Muscle layer of duodenum (tissue), 2 donors: ENCODE data around the gene ODAD4.
"Not testable (repeated sequence)": the region's sequence is repeated elsewhere in the genome, so short reads cannot be mapped to it uniquely, and the experiment has no call there.

Experiments
- H3K27ac ChIP-seq: one replicate; pipeline ENCODE4 v1.7.0; 2013; ENCODE audit warnings: mild to moderate bottlenecking, low read length
- H3K27me3 ChIP-seq: one replicate; pipeline ENCODE4 v1.7.0; 2013; ENCODE audit warnings: low read depth, mild to moderate bottlenecking, control low read depth, low read length
- H3K36me3 ChIP-seq, 2 donors: one replicate each; pipeline ENCODE4 v1.7.0; 2013; ENCODE audit warnings: low read length in 2 of 2, control low read depth in 1 of 2, mild to moderate bottlenecking in 1 of 2; ENCODE audit not compliant: insufficient read depth in 2 of 2, control insufficient read depth in 1 of 2
- H3K4me1 ChIP-seq, 2 donors: one replicate each; pipeline ENCODE4 v1.7.0; 2013; ENCODE audit warnings: low read length in 2 of 2, mild to moderate bottlenecking in 2 of 2, control low read depth in 1 of 2, moderate library complexity in 1 of 2; ENCODE audit not compliant: insufficient read depth in 2 of 2, control insufficient read depth in 1 of 2
- H3K4me3 ChIP-seq, 2 donors: one replicate each; pipeline ENCODE4 v1.7.0; 2013; ENCODE audit warnings: low read length in 2 of 2, low read depth in 1 of 2, mild to moderate bottlenecking in 1 of 2
- H3K9me3 ChIP-seq, 2 donors: one replicate each; pipeline ENCODE4 v1.7.0; 2013; ENCODE audit warnings: low read length in 2 of 2, control low read depth in 1 of 2, mild to moderate bottlenecking in 1 of 2; ENCODE audit not compliant: control insufficient read depth in 1 of 2
- donor health status: healthy.

Gene ODAD4

DNA sequence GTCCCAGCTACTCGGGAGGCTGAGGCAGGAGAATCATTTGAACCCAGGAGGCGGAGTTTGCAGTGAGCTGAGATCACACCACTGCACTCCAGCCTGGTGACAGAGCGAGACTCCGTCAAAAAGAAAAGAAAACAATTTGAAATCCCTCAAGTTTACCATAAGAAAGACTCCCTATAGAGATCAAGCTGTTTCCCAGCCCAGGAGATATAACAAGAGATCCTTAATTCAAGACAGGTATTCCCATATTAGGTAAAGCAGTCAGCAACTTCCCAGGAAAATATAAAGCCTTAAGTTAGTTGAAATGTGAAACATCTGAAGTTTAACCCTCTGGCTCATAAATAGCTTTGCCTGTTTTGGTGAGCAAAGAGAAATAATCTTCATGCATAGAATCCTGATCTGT is 81.9 kb downstream of the ODAD4 start:
- H3K36me3 ChIP-seq, H3K9me3 ChIP-seq, H3K4me3 ChIP-seq, H3K27me3 ChIP-seq, H3K27ac ChIP-seq: not testable (repeated sequence)
- peaks cover 14 to 38% of the 10 kb centered on the region in 2 donors for H3K4me1 ChIP-seq

DNA sequence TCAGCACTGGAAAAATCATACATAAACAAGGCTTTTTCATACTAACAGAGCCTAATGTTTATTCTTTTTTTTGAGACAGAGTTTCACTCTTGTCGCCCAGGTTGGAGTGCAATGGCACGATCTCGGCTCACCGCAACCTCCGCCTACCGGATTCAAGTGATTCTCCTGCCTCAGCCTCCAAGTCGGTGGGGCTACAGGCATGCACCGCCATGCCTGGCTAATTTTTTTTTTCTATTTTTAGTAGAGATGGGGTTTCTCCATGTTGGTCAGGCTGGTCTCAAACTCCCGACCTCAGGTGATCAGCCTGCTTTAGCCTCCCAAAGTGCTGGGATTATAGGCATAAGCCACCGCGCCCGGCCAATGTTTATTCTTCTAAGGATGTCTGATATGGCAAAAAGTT is 83.3 kb downstream of the ODAD4 start:
- H3K27ac ChIP-seq, H3K4me3 ChIP-seq, H3K9me3 ChIP-seq, H3K27me3 ChIP-seq, H3K36me3 ChIP-seq: not testable (repeated sequence)
- H3K4me1 ChIP-seq: peaks cover 14 to 38% of the 10 kb centered on the region in 2 donors
